SJSA1 (cell line): ENCODE data around the gene PTH2R. TPM values are rescaled to one million over a fixed set of nuclear protein-coding genes. Genes with fewer than 3 reads are reported as not detected.
"Not testable (repeated sequence)": the region's sequence is repeated elsewhere in the genome, so short reads cannot be mapped to it uniquely, and the experiment has no call there.

Source experiments
- DNase-seq, 2 experiments: peaks; one replicate each; pipeline ENCODE4 v3.0.0-alpha.2; 2015 to 2020; ENCODE audit warnings: low spot score in 2 of 2, low read depth in 1 of 2
- H3K27ac ChIP-seq: fragments of 250-450 bp; sonication (Bioruptor Pico); 2 replicates; pipeline ENCODE4 v1.5.1; 2020; ENCODE audit warnings: mild to moderate bottlenecking, moderate library complexity
- H3K27me3 ChIP-seq: fragments of 250-450 bp; sonication (Bioruptor Pico); replicated peaks from 2 replicates; pipeline ENCODE4 v1.5.1; 2020; ENCODE audit warnings: mild to moderate bottlenecking, moderate library complexity
- H3K36me3 ChIP-seq: fragments of 250-450 bp; sonication (Bioruptor Pico); 2 replicates; pipeline ENCODE4 v1.5.1; 2020; ENCODE audit warnings: mild to moderate bottlenecking
- H3K4me1 ChIP-seq: fragments of 250-450 bp; sonication (Bioruptor Pico); replicated peaks from 2 replicates; pipeline ENCODE4 v1.6.1; 2021; ENCODE audit warnings: mild to moderate bottlenecking
- H3K4me3 ChIP-seq: fragments of 250-450 bp; sonication (Bioruptor Pico); 2 replicates; pipeline ENCODE4 v1.5.1; 2020; ENCODE audit warnings: mild to moderate bottlenecking
- H3K9me3 ChIP-seq: fragments of 250-450 bp; sonication (Bioruptor Pico); replicated peaks from 2 replicates; pipeline ENCODE4 v1.5.1; 2020; ENCODE audit warnings: mild to moderate bottlenecking
- total RNA-seq: library from RNA; depleted of rRNA; stranded (reverse); fragments of >200 nt; shearing (Covaris generic); gene quantifications from 2 replicates; pipeline ENCODE4 v1.2.3, GENCODE V29; 2014

PTH2R gene
- total RNA-seq, 1 experiment from 2014 or later, result not detected

GRCh38 chr2:208481945-208482344 lies 75.4 kb downstream of the PTH2R start:
- H3K4me3 ChIP-seq, H3K27ac ChIP-seq: not testable (repeated sequence)

GRCh38 chr2:208482453-208483015 lies 75.9 kb downstream of the PTH2R start:
- DNase-seq, H3K27me3 ChIP-seq, H3K4me1 ChIP-seq, H3K4me3 ChIP-seq, H3K9me3 ChIP-seq, H3K36me3 ChIP-seq, H3K27ac ChIP-seq: not testable (repeated sequence)

More at GRCh38 chr2:208481945-208482344, 75.4 kb downstream of the PTH2R start:
- not testable (repeated sequence) for H3K36me3 ChIP-seq, H3K27me3 ChIP-seq, H3K9me3 ChIP-seq, H3K4me1 ChIP-seq, DNase-seq

- no peaks in the 10 kb centered on the region for H3K9me3 ChIP-seq
- no peaks in the 10 kb centered on the region for H3K36me3 ChIP-seq
- H3K4me1 ChIP-seq, result no peaks in the 10 kb centered on the region
- DNase-seq, result no peak
- no peak overlapping the region for H3K27ac ChIP-seq
- no peak overlapping the region for H3K4me3 ChIP-seq
- H3K27me3 ChIP-seq, result no peaks in the 10 kb centered on the region
Observed at GRCh38 chr2:208485390-208485789, 78.8 kb downstream of the PTH2R start.

GRCh38 chr2:208488686-208489564 lies 82.3 kb downstream of the PTH2R start:
- H3K36me3 ChIP-seq, result no peaks in the 10 kb centered on the region
- no peak overlapping the region for H3K4me3 ChIP-seq
- no peaks in the 10 kb centered on the region for H3K4me1 ChIP-seq
- no peak overlapping the region for H3K27ac ChIP-seq
- DNase-seq, result no peak
- H3K27me3 ChIP-seq, result 0 out of 2 replicates have a peak, but pooled peaks cover 6% of the 10 kb centered on the region
- no peaks in the 10 kb centered on the region for H3K9me3 ChIP-seq

- Histone ChIP-seq H3K36me3 (no peaks in the 10 kb centered on the region), H3K4me3 (no peak overlapping the region), H3K4me1 (no peaks in the 10 kb centered on the region), H3K27me3 (0 out of 2 replicates have a peak, but pooled peaks cover 6% of the 10 kb centered on the region), H3K27ac (no peak overlapping the region), H3K9me3 (no peaks in the 10 kb centered on the region)
- DNase-seq, result no peak
Observed at GRCh38 chr2:208489687-208490086, 83.1 kb downstream of the PTH2R start.

GRCh38 chr2:208490492-208490891 lies 83.9 kb downstream of the PTH2R start:
- Histone ChIP-seq H3K27ac (no peak overlapping the region), H3K4me1 (no peaks in the 10 kb centered on the region), H3K9me3 (no peaks in the 10 kb centered on the region), H3K36me3 (no peaks in the 10 kb centered on the region), H3K27me3 (0 out of 2 replicates have a peak, but pooled peaks cover 6% of the 10 kb centered on the region), H3K4me3 (no peak overlapping the region)
- no peak for DNase-seq

GRCh38 chr2:208491641-208492040 lies 85.0 kb downstream of the PTH2R start:
- Histone ChIP-seq H3K27me3 (0 out of 2 replicates have a peak, but pooled peaks cover 6% of the 10 kb centered on the region), H3K4me1 (no peaks in the 10 kb centered on the region), H3K4me3 (no peak overlapping the region), H3K27ac (no peak overlapping the region), H3K9me3 (no peaks in the 10 kb centered on the region), H3K36me3 (no peaks in the 10 kb centered on the region)
- no peak for DNase-seq

- DNase-seq, result no peak
- no peaks in the 10 kb centered on the region for H3K4me1 ChIP-seq
- no peaks in the 10 kb centered on the region for H3K36me3 ChIP-seq
- 0 out of 2 replicates have a peak, but pooled peaks cover 6% of the 10 kb centered on the region for H3K27me3 ChIP-seq
- H3K27ac ChIP-seq, result no peak overlapping the region
- H3K4me3 ChIP-seq, result no peak overlapping the region
- no peaks in the 10 kb centered on the region for H3K9me3 ChIP-seq
Observed at GRCh38 chr2:208492069-208492468, 85.5 kb downstream of the PTH2R start.

- Histone ChIP-seq H3K9me3 (no peaks in the 10 kb centered on the region), H3K27me3 (0 out of 2 replicates have a peak, but pooled peaks cover 6% of the 10 kb centered on the region), H3K4me3 (no peak overlapping the region), H3K36me3 (no peaks in the 10 kb centered on the region), H3K4me1 (no peaks in the 10 kb centered on the region), H3K27ac (no peak overlapping the region)
- DNase-seq, result no peak
Observed at GRCh38 chr2:208493186-208493585, 86.6 kb downstream of the PTH2R start.

- DNase-seq, result no peak
- H3K27me3 ChIP-seq, result 0 out of 2 replicates have a peak, but pooled peaks cover 3% of the 10 kb centered on the region
- H3K4me3 ChIP-seq, result no peak overlapping the region
- no peak overlapping the region for H3K27ac ChIP-seq
- H3K4me1 ChIP-seq, result no peaks in the 10 kb centered on the region
- no peaks in the 10 kb centered on the region for H3K9me3 ChIP-seq
- no peaks in the 10 kb centered on the region for H3K36me3 ChIP-seq
Observed at GRCh38 chr2:208496129-208496528, 89.5 kb downstream of the PTH2R start.

GRCh38 chr2:208501206-208501605 lies 94.6 kb downstream of the PTH2R start:
- H3K4me1 ChIP-seq, result no peaks in the 10 kb centered on the region

GRCh38 chr2:208502288-208502687 lies 95.7 kb downstream of the PTH2R start:
- DNase-seq, result no peak
- Histone ChIP-seq H3K27ac (no peak overlapping the region), H3K36me3 (no peaks in the 10 kb centered on the region), H3K27me3 (no peaks in the 10 kb centered on the region), H3K4me3 (no peak overlapping the region), H3K9me3 (no peaks in the 10 kb centered on the region), H3K4me1 (no peaks in the 10 kb centered on the region)

More at GRCh38 chr2:208501206-208501605, 94.6 kb downstream of the PTH2R start:
- no peaks in the 10 kb centered on the region for H3K9me3 ChIP-seq
- no peaks in the 10 kb centered on the region for H3K27me3 ChIP-seq
- no peak overlapping the region for H3K27ac ChIP-seq
- no peaks in the 10 kb centered on the region for H3K36me3 ChIP-seq
- no peak overlapping the region for H3K4me3 ChIP-seq
- DNase-seq, result no peak

- H3K9me3 ChIP-seq, DNase-seq, H3K36me3 ChIP-seq, H3K27ac ChIP-seq, H3K4me1 ChIP-seq, H3K27me3 ChIP-seq, H3K4me3 ChIP-seq: not testable (repeated sequence)
Observed at GRCh38 chr2:208505365-208505764, 98.8 kb downstream of the PTH2R start.

GRCh38 chr2:208509586-208509985 lies 103.0 kb downstream of the PTH2R start:
- no peak for DNase-seq
- Histone ChIP-seq H3K4me1 (no peaks in the 10 kb centered on the region), H3K9me3 (no peaks in the 10 kb centered on the region), H3K36me3 (no peaks in the 10 kb centered on the region), H3K4me3 (no peak overlapping the region), H3K27me3 (no peaks in the 10 kb centered on the region), H3K27ac (no peak overlapping the region)
